HepG2 (cell line): ENCODE results near the gene SCIN. TPM values are rescaled to one million over a fixed set of nuclear protein-coding genes. Genes with fewer than 3 reads are reported as not detected.

Source experiments
- ARID2 ChIP-seq: sonication (generic); formaldehyde crosslinking; IDR thresholded peaks from 2 replicates; pipeline ENCODE4 v1.8.1; 2022; ENCODE audit warnings: mild to moderate bottlenecking, missing genetic modification reagents, borderline replicate concordance
- BCL6 ChIP-seq: IDR thresholded peaks from 2 replicates; pipeline ENCODE4 v1.6.1; 2016; ENCODE audit warnings: missing genetic modification reagents, missing compliant biosample characterization
- BHLHE40 ChIP-seq: IDR thresholded peaks from 2 replicates; pipeline ENCODE4 v1.6.1; 2011; ENCODE audit warnings: low read length, improper control_type of control experiment
- KAT7 ChIP-seq: IDR thresholded peaks from 2 replicates; pipeline ENCODE4 v1.6.1; 2018; ENCODE audit warnings: borderline replicate concordance, missing compliant biosample characterization
- MAF1 ChIP-seq: sonication (generic); formaldehyde crosslinking; IDR thresholded peaks from 2 replicates; pipeline ENCODE4 v1.5.0; 2020; ENCODE audit warnings: missing genetic modification reagents, borderline replicate concordance
- SIX4 ChIP-seq: sonication (generic); formaldehyde crosslinking; IDR thresholded peaks from 2 replicates; pipeline ENCODE4 v1.4.0; 2020; ENCODE audit warnings: missing genetic modification reagents
- SMAD9 ChIP-seq: sonication (generic); formaldehyde crosslinking; IDR thresholded peaks from 2 replicates; pipeline ENCODE4 v1.5.1; 2020; ENCODE audit warnings: mild to moderate bottlenecking, missing genetic modification reagents
- STAT5B ChIP-seq: sonication (generic); formaldehyde crosslinking; IDR thresholded peaks from 2 replicates; pipeline ENCODE4 v1.4.0; 2020; ENCODE audit warnings: missing genetic modification reagents
- THYN1 ChIP-seq: sonication (generic); formaldehyde crosslinking; IDR thresholded peaks from 2 replicates; pipeline ENCODE4 v1.8.1; 2023; ENCODE audit warnings: low read depth, mild to moderate bottlenecking, moderate library complexity, missing genetic modification reagents, borderline replicate concordance
- UBTF ChIP-seq: sonication (generic); formaldehyde crosslinking; IDR thresholded peaks from 2 replicates; pipeline ENCODE4 v1.4.0; 2020; ENCODE audit warnings: mild to moderate bottlenecking, missing genetic modification reagents
- ZBTB4 ChIP-seq: sonication (generic); formaldehyde crosslinking; IDR thresholded peaks from 2 replicates; pipeline ENCODE4 v1.4.0; 2020; ENCODE audit warnings: missing genetic modification reagents, mild to moderate bottlenecking, borderline replicate concordance
- ZBTB7B ChIP-seq: sonication (generic); formaldehyde crosslinking; IDR thresholded peaks from 2 replicates; pipeline ENCODE4 v1.4.0; 2020; ENCODE audit warnings: missing genetic modification reagents
- ZFP37 ChIP-seq: sonication (generic); formaldehyde crosslinking; IDR thresholded peaks from 2 replicates; pipeline ENCODE4 v1.4.0; 2020; ENCODE audit warnings: missing genetic modification reagents, borderline replicate concordance
- ZNF230 ChIP-seq: sonication (generic); formaldehyde crosslinking; IDR thresholded peaks from 2 replicates; pipeline ENCODE4 v1.4.0; 2020; ENCODE audit warnings: mild to moderate bottlenecking, missing genetic modification reagents
- ZNF468 ChIP-seq: sonication (generic); formaldehyde crosslinking; IDR thresholded peaks from 2 replicates; pipeline ENCODE4 v1.8.0; 2022; ENCODE audit warnings: mild to moderate bottlenecking, moderate library complexity, missing genetic modification reagents
- ZNF788 ChIP-seq: sonication (generic); formaldehyde crosslinking; IDR thresholded peaks from 2 replicates; pipeline ENCODE4 v1.5.0; 2020; ENCODE audit warnings: mild to moderate bottlenecking, missing genetic modification reagents, borderline replicate concordance
- ZNF891 ChIP-seq: sonication (generic); formaldehyde crosslinking; IDR thresholded peaks from 2 replicates; pipeline ENCODE4 v1.5.0; 2020; ENCODE audit warnings: mild to moderate bottlenecking, missing genetic modification reagents
- ZXDC ChIP-seq: sonication (generic); formaldehyde crosslinking; IDR thresholded peaks from 2 replicates; pipeline ENCODE4 v1.5.0; 2020; ENCODE audit warnings: mild to moderate bottlenecking, missing genetic modification reagents
- polyA plus RNA-seq, 8 experiments: library from polyadenylated mRNA; depleted of rRNA in 3 of 8; stranded (reverse) in 7 of 8; unstranded in 1 of 8; fragments of >200 nt; fragmentation: Illumina TruSeq in 4 of 8; extraction: Trizol in 4 of 8; gene quantifications; 2 replicates each; pipeline versions ENCODE4 v1.2.1 to v1.2.3, GENCODE V29; 2011 to 2016; ENCODE audit warnings: low read depth in 4 of 8, missing spikeins in 1 of 8, mixed read lengths in 1 of 8; ENCODE audit not compliant: insufficient read depth in 1 of 8
- total RNA-seq, 5 experiments: library from RNA; depleted of rRNA; stranded (reverse); fragments of >200 nt; fragmentation: Illumina TruSeq; extraction: Trizol; gene quantifications; 2 replicates each; pipeline ENCODE4 v1.2.3, GENCODE V29; 2016; ENCODE audit warnings: low read depth in 1 of 5

SCIN gene
- total and polyA plus RNA-seq, 2 of the 13 experiments (the other 11 are each of a cell fraction or from before 2014, with no cell fraction given): not detected

- TF ChIP-seq ZXDC (0 out of 2 replicates have a peak, but pooled peaks have one; percentile 53), ZNF468 (CRISPR knock-in tag) (no peak), ZBTB7B (CRISPR knock-in tag) (peak; percentile 41; the same call in 1 of the 2 replicates), ZNF230 (peak; percentile 63; the same call in 1 of the 2 replicates), BCL6 (CRISPR knock-in tag) (no peak), MAF1 (CRISPR knock-in tag) (no peak), KAT7 (CRISPR knock-in tag) (peak; percentile 51; the same call in 1 of the 2 replicates), ZNF891 (CRISPR knock-in tag) (no peak; the same call in 1 of the 2 replicates), ZNF788 (peak; percentile 44; the same call in 1 of the 2 replicates), ARID2 (no peak; the same call in 1 of the 2 replicates), STAT5B (CRISPR knock-in tag) (no peak), BHLHE40 (peak; percentile 29; the same call in 1 of the 2 replicates), UBTF (CRISPR knock-in tag) (peak; percentile 92), SMAD9 (CRISPR knock-in tag) (no peak; the same call in 1 of the 2 replicates), THYN1 (no peak), ZFP37 (CRISPR knock-in tag) (no peak), ZBTB4 (CRISPR knock-in tag) (peak; percentile 33; the same call in 1 of the 2 replicates), SIX4 (CRISPR knock-in tag) (no peak; the same call in 1 of the 2 replicates)
Measured at GRCh38 chr7:12686891-12687717, 116.6 kb downstream of the SCIN start, which contains the start of gene ARL4A (continued).
